Measurements from ENCODE around the gene UQCC5.

UQCC5 gene

DNA sequence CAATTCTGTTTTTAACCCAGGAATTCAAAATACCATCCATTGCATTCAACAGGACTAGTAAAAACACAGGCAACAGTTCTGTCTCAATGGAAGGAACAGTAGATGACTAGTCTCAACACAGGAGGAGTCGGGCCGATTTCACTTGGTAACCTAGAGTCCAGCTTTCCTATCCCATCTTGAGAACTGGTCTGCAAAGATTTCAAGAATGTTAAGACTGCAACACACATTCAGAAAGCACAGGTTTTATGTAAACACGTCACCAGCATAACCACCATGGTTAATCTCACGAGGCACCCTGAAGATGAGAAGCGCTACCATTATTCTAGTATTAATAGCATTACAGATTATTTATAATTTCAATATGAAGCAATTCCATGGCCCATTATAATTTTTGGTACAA lies 22.0 kb downstream of the UQCC5 start:
- no peaks in the 10 kb centered on the region for H3K27me3 ChIP-seq (replicated peaks)
- peaks cover 46% of the 10 kb centered on the region for H3K36me3 ChIP-seq (replicated peaks)

GRCh38 chr3:52561028-52561747 lies 24.8 kb downstream of the UQCC5 start:
- Histone ChIP-seq H3K27me3 (replicated peaks) (no peaks in the 10 kb centered on the region), H3K4me3 (ENCODE audit: low read depth, low read length) (no peak overlapping the region), H3K27ac (no peak overlapping the region), H3K36me3 (replicated peaks) (peaks cover 38% of the 10 kb centered on the region)
- DNase-seq, result no peak
- in situ Hi-C loops (cut with HindIII; ENCODE audit: low pct_ligation_motif_present, low sequenced_read_pairs), result no loop called here
- TF ChIP-seq, protein P1, sequence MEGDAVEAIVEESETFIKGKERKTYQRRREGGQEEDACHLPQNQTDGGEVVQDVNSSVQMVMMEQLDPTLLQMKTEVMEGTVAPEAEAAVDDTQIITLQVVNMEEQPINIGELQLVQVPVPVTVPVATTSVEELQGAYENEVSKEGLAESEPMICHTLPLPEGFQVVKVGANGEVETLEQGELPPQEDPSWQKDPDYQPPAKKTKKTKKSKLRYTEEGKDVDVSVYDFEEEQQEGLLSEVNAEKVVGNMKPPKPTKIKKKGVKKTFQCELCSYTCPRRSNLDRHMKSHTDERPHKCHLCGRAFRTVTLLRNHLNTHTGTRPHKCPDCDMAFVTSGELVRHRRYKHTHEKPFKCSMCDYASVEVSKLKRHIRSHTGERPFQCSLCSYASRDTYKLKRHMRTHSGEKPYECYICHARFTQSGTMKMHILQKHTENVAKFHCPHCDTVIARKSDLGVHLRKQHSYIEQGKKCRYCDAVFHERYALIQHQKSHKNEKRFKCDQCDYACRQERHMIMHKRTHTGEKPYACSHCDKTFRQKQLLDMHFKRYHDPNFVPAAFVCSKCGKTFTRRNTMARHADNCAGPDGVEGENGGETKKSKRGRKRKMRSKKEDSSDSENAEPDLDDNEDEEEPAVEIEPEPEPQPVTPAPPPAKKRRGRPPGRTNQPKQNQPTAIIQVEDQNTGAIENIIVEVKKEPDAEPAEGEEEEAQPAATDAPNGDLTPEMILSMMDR (IDR thresholded peaks at IDR 0.05; ENCODE audit: low read depth, low read length, missing control alignments), result no peak

More for the DNA sequence above, 22.0 kb downstream of the UQCC5 start:
- in situ Hi-C loops (cut with HindIII; ENCODE audit: low pct_ligation_motif_present, low sequenced_read_pairs), result no loop called here
- Histone ChIP-seq H3K27ac (no peak overlapping the region), H3K4me3 (ENCODE audit: low read depth, low read length) (no peak overlapping the region)
- TF ChIP-seq, protein P1 (IDR thresholded peaks at IDR 0.05; ENCODE audit: low read depth, low read length, missing control alignments), result no peak
- DNase-seq, result no peak

DNA sequence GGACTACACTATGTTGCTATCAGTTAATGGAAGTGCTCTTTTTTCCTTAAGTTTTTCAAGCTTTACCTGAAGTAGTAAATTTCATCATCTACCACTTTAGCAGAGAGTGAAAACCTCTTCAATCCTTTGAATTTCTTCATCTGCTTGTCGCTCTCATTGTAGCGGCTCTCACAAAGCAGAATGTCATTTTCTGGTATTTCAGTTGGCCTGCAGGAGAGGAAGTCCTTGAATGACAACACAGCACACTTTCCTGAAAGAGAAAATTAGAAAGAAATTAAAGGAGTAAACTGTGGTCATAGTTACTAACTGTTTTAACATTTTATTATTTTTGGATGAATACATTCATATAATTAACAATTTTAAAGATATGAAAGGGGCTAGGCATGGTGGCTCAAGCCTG lies 27.6 kb downstream of the UQCC5 start:
- no peak overlapping the region for H3K27ac ChIP-seq
- no peaks in the 10 kb centered on the region for H3K27me3 ChIP-seq (replicated peaks)
- peaks cover 24% of the 10 kb centered on the region for H3K36me3 ChIP-seq (replicated peaks)
- H3K4me3 ChIP-seq (ENCODE audit: low read depth, low read length), result no peak overlapping the region
- TF ChIP-seq, protein P1 (IDR thresholded peaks at IDR 0.05; ENCODE audit: low read depth, low read length, missing control alignments), result no peak
- in situ Hi-C loops (cut with HindIII; ENCODE audit: low pct_ligation_motif_present, low sequenced_read_pairs), result no loop called here
- DNase-seq, result no peak

DNA sequence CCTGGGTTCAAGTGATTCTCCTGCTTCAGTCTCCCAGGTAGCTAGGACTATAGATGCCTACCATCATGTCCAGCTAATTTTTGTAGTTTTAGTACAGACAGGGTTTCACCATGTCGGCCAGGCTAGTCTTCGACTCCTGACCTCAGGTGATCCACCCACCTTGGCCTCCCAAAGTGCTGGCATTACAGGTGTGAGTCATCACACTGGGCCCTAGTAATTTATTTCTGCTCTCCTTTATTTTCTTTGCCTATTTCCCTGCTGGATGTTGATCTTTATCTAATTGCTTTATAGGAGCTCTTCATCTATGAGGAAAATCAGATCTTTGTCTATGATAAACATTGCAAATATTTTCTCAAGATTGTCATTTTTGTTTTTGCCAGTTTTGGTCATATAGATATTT lies 31.7 kb downstream of the UQCC5 start:
- H3K36me3 ChIP-seq (replicated peaks), result peaks cover 11% of the 10 kb centered on the region
- TF ChIP-seq, protein P1 (IDR thresholded peaks at IDR 0.05; ENCODE audit: low read depth, low read length, missing control alignments), result no peak
- no peak for DNase-seq
- no peaks in the 10 kb centered on the region for H3K27me3 ChIP-seq (replicated peaks)
- H3K27ac ChIP-seq, result no peak overlapping the region
- in situ Hi-C loops (cut with HindIII; ENCODE audit: low pct_ligation_motif_present, low sequenced_read_pairs), result no loop called here
- H3K4me3 ChIP-seq (ENCODE audit: low read depth, low read length), result no peak overlapping the region

GRCh38 chr3:52570076-52570475 lies 33.7 kb downstream of the UQCC5 start:
- Histone ChIP-seq H3K4me3 (ENCODE audit: low read depth, low read length) (no peak overlapping the region), H3K27ac (no peak overlapping the region), H3K36me3 (replicated peaks) (peaks cover 5% of the 10 kb centered on the region), H3K27me3 (replicated peaks) (no peaks in the 10 kb centered on the region)
- in situ Hi-C loops (cut with HindIII; ENCODE audit: low pct_ligation_motif_present, low sequenced_read_pairs), result no loop called here
- peak; percentile 38 for DNase-seq
- TF ChIP-seq, protein P1 (IDR thresholded peaks at IDR 0.05; ENCODE audit: low read depth, low read length, missing control alignments), result no peak

DNA sequence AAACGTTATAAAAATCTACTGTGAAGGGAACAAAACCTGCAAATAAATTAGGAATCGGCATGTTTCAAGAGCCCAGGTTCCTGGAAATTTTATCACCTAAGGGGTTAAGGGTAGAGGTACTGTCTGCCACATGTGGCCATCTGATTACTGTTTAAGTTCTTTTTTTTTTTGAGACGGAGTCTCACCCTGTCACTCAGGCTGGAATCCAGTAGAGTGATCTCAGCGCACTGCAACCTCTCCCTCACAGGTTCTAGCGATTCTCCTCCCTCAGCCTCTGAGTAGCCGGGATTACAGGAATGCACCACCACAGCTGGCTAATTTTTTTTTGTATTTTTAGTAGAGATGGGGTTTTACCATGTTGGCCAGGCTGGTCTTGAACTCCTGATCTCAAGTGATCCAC lies 35.8 kb downstream of the UQCC5 start:
- H3K36me3 ChIP-seq (replicated peaks), result peaks cover 14% of the 10 kb centered on the region
- in situ Hi-C loops (cut with HindIII; ENCODE audit: low pct_ligation_motif_present, low sequenced_read_pairs), result no loop called here

More for the DNA sequence above, 35.8 kb downstream of the UQCC5 start:
- DNase-seq, result no peak
- Histone ChIP-seq H3K27ac (no peak overlapping the region), H3K27me3 (replicated peaks) (no peaks in the 10 kb centered on the region), H3K4me3 (ENCODE audit: low read depth, low read length) (no peak overlapping the region)
- TF ChIP-seq, protein P1 (IDR thresholded peaks at IDR 0.05; ENCODE audit: low read depth, low read length, missing control alignments), result no peak
